Chondrocyte (in vitro differentiated cells): ENCODE measurements around the gene WNT3. TPM values are rescaled to one million over a fixed set of nuclear protein-coding genes. Genes with fewer than 3 reads are reported as not detected.
A peak's percentile ranks its signal among the peaks of the same experiment; 100 is the strongest.

Experiments
- DNase-seq: peaks from one replicate; pipeline ENCODE4 v3.0.0; 2021; ENCODE audit warnings: mixed read lengths, low spot score
- H3K27ac Mint-ChIP-seq: one replicate; pipeline ENCODE4 v1.8.0; 2021; ENCODE audit warnings: mild to moderate bottlenecking, moderate library complexity, mixed read lengths; ENCODE audit not compliant: unreplicated experiment
- H3K27me3 Mint-ChIP-seq: 2 replicates; pipeline ENCODE4 v1.8.0; 2021; ENCODE audit warnings: low read depth, mixed read lengths
- H3K36me3 Mint-ChIP-seq: 2 replicates; pipeline ENCODE4 v1.8.0; 2021; ENCODE audit warnings: low read depth, mixed read lengths
- H3K4me1 Mint-ChIP-seq: 2 replicates; pipeline ENCODE4 v1.8.0; 2021; ENCODE audit warnings: low read depth, mild to moderate bottlenecking, mixed read lengths
- H3K4me3 Mint-ChIP-seq: one replicate; pipeline ENCODE4 v1.8.0; 2021; ENCODE audit warnings: mild to moderate bottlenecking, moderate library complexity, mixed read lengths; ENCODE audit not compliant: unreplicated experiment
- H3K9me3 Mint-ChIP-seq: 2 replicates; pipeline ENCODE4 v1.8.0; 2021; ENCODE audit warnings: low read depth, mixed read lengths
- CTCF ChIP-seq: fragments of 200-600 bp; sonication (generic); IDR thresholded peaks from 2 replicates; pipeline ENCODE4 v1.5.0; 2021; ENCODE audit warnings: antibody characterized with exemption, mild to moderate bottlenecking, moderate library complexity
- total RNA-seq: library from RNA; stranded (reverse); gene quantifications from 3 replicates; pipeline ENCODE4 v1.2.1, GENCODE V29; 2021

WNT3 gene
- total RNA-seq, 1 donor from 2014 or later: 4.9 TPM

DNA sequence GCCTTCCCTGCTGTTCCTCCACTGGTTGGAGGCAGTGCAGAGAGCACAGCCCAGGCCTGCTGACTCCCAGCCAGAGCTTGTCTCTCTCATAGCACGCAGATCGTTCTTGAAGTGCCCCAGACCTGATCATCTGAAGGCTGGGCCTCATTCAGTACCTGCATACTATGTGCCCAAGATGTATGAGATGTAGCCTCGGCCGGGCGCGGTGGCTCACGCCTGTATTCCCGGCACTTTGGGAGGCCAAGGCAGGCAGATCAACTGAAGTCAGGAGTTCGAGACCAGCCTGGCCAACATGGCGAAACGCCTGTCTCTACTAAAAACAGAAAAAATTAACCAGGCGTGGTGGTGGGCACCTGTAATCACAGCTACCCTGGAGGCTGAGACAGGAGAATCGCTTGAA, 31.0 kb downstream of the WNT3 start:
- no peak for DNase-seq
- H3K27ac Mint-ChIP-seq: no peak overlapping the region
- no peak for TF ChIP-seq CTCF
- H3K27me3 Mint-ChIP-seq: peaks cover 12% of the 10 kb centered on the region
- H3K4me3 Mint-ChIP-seq: no peak overlapping the region
- H3K9me3 Mint-ChIP-seq: peaks cover 4% of the 10 kb centered on the region
- no peaks in the 10 kb centered on the region for H3K4me1 Mint-ChIP-seq
- H3K36me3 Mint-ChIP-seq: no peaks in the 10 kb centered on the region

DNA sequence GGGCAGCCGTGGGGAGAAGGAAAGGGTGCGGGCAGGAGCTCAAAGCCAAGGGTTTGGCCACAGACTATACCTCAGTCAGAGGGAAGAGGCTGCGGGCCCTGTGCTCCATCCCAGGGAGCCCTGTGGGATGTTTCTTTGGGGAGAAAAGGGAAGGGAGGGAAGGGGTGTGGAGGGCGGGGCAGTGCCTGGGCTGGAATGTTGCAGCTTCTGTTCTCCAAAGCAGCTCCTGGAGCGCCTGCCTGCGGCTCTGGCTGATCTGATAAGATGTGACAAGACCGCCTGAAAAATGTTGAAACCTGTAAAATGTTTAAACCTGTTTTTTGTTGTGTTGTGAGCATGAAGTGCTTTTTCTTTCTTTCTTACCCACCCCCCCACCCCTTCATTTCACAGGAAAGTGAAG, 32.8 kb downstream of the WNT3 start:
- TF ChIP-seq CTCF: no peak
- peaks cover 2% of the 10 kb centered on the region for H3K27me3 Mint-ChIP-seq
- no peak overlapping the region for H3K27ac Mint-ChIP-seq
- DNase-seq: no peak
- no peak overlapping the region for H3K4me3 Mint-ChIP-seq
- H3K36me3 Mint-ChIP-seq: no peaks in the 10 kb centered on the region
- no peaks in the 10 kb centered on the region for H3K4me1 Mint-ChIP-seq
- peaks cover 4% of the 10 kb centered on the region for H3K9me3 Mint-ChIP-seq

DNA sequence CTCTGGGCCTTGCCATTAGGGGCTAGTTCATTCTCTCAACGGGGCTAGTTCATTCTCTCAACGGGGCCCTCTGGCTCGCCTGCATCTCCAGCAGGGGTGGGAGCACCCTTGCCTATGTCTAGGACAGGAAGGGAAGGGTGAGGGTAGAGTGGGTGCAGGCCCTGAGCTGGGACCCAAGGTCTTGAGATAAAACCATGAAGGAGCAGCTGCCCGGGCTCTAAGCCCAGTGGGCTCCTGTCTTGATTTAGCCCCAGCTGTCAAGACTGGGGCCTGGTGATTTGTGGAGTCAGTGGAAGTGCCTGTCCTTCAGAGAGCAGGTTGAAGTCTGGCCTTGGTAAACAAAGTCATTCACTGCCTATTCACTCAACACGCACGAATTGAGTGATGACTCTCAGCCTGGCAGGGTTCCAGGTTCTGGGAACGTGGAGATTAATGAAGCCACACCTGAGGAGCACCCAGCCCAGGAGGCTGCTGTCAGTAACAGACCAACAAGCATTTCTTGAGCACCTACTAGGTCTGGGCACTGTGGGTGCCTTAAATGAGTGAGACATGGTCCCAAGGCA, 35.4 kb downstream of the WNT3 start:
- Mint-ChIP-seq H3K36me3 (no peaks in the 10 kb centered on the region), H3K27me3 (no peaks in the 10 kb centered on the region), H3K27ac (no peak overlapping the region), H3K4me3 (no peak overlapping the region), H3K4me1 (no peaks in the 10 kb centered on the region), H3K9me3 (no peaks in the 10 kb centered on the region)
- no peak for TF ChIP-seq CTCF
- no peak for DNase-seq

DNA sequence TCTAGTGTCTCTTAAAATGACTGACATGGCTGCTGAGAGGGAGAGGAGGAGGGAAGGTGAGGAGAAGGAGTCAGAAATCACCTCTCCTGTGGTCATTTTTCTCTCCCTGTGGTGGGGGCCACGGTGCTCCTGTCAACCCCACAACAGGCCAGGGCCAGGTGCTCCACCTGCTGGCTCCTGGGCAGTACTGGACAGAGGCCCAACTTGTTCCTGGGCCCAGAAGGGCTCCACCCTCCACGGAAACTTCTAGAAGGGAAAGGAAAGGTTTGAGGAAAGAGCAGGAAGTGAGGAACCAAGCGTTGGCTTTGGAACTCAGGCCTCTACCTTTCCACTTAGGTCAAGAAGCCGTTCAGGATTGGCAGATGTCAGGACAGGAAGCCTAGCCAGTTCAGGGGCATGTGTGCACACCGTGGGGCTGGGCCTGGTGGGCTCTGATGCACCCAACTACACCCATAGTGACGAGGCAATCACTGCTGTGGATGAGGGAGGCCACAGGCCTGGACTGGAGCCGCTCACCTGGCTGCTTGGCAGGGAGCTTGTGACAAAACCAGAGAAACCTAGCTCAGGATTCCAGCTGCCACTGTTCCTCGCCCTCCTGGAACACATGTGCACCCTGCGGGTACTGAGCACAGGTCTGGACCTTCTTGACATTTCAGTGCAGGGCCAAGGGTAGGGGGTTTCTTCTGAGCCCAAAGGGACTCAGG, 36.1 kb downstream of the WNT3 start:
- Mint-ChIP-seq H3K36me3 (no peaks in the 10 kb centered on the region), H3K4me3 (no peak overlapping the region), H3K9me3 (no peaks in the 10 kb centered on the region), H3K27ac (no peak overlapping the region), H3K4me1 (no peaks in the 10 kb centered on the region), H3K27me3 (no peaks in the 10 kb centered on the region)
- peak; percentile 78 for TF ChIP-seq CTCF
- no peak for DNase-seq

DNA sequence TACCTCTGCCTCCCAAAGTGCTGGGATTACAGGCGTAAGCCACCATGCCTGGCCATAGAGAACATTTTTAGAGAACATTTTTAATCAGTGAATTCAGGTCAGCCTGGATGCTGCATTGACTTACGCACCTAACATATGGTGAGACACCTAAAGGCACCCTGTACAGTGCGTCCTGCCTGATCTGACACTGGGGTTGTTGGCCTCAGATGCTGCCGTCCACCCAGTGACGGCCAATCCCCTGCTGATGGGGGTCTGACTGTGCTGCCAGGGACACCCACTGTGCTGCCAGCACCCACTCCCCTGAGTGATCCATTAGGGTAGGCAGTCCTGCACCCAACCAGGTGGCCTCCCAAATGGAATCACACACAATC, 38.5 kb downstream of the WNT3 start:
- Mint-ChIP-seq H3K4me3 (no peak overlapping the region), H3K36me3 (no peaks in the 10 kb centered on the region), H3K9me3 (no peaks in the 10 kb centered on the region), H3K27ac (no peak overlapping the region), H3K4me1 (peaks cover 3% of the 10 kb centered on the region), H3K27me3 (no peaks in the 10 kb centered on the region)
- TF ChIP-seq CTCF: no peak
- DNase-seq: no peak
